ENCODE measurements around the gene RAB32. TPM values are rescaled to one million over a fixed set of nuclear protein-coding genes. Genes with fewer than 3 reads are reported as not detected.

The RAB32 gene
- total RNA-seq, 1 experiment from 2014 or later = 4.7 TPM

- Mint-ChIP-seq H3K4me3 (no peak overlapping the region; a peak in 1 of 5 replicates), H3K4me1 (no peaks in the 10 kb centered on the region), H3K27ac (no peak overlapping the region), H3K27me3 (ENCODE audit: low read depth) (no peaks in the 10 kb centered on the region), H3K36me3 (ENCODE audit: insufficient read depth in 1 of 3, low read depth in 3 of 3) (peaks cover 0 to 21% (median 12%) of the 10 kb centered on the region in 3 experiments; a peak in 5 of 7 replicates), H3K9me3 (no peaks in the 10 kb centered on the region)
- Histone ChIP-seq H3K4ac (ENCODE audit: low read depth, low read length) (no peak overlapping the region), H3K56ac (ENCODE audit: insufficient read length, low read depth, low read length) (no peak overlapping the region), H3K18ac (ENCODE audit: insufficient read length, low read depth, low read length) (no peak overlapping the region), H3K27me3 (ENCODE audit: insufficient read depth, low read length) (no peaks in the 10 kb centered on the region), H3T11ph (ENCODE audit: low read length) (no peak overlapping the region), H2AFZ (ENCODE audit: low read length) (no peak overlapping the region), H2AK5ac (ENCODE audit: insufficient read length, low read length) (no peak overlapping the region), H2BK20ac (ENCODE audit: low read depth, low read length, poor library complexity, severe bottlenecking) (no peak overlapping the region), H3K27ac (ENCODE audit: insufficient read length, low read depth, low read length) (no peak overlapping the region), H4K8ac (replicated peaks; ENCODE audit: insufficient read length, low read depth, low read length) (no peak overlapping the region), H2BK15ac (ENCODE audit: low read depth, low read length) (no peak overlapping the region), H3K9me3 (ENCODE audit: control insufficient read depth, low read depth, low read length) (no peaks in the 10 kb centered on the region), H2BK12ac (ENCODE audit: insufficient read length, low read depth, low read length) (no peak overlapping the region), H4K5ac (ENCODE audit: insufficient read length, low read depth, low read length) (no peak overlapping the region), H2BK120ac (ENCODE audit: low read depth, low read length, poor library complexity, severe bottlenecking) (no peak overlapping the region), H3K9ac (ENCODE audit: extremely low read depth, insufficient read length, low read length) (no peak overlapping the region), H3K79me1 (ENCODE audit: insufficient read depth, low read depth, low read length, poor library complexity, severe bottlenecking) (no peaks in the 10 kb centered on the region), H3K79me2 (ENCODE audit: insufficient read depth, low read length) (no peaks in the 10 kb centered on the region), H2BK5ac (ENCODE audit: insufficient read length, low read length) (no peak overlapping the region), H3K4me2 (ENCODE audit: insufficient read depth, insufficient read length, low read length) (no peak overlapping the region), H4K91ac (ENCODE audit: insufficient read length, low read depth, low read length) (no peak overlapping the region), H4K20me1 (ENCODE audit: control insufficient read depth, insufficient read depth, insufficient read length) (no peaks in the 10 kb centered on the region), H3K14ac (ENCODE audit: insufficient read depth, low read length) (no peak overlapping the region), H3K4me1 (ENCODE audit: insufficient read depth, low read length) (no peaks in the 10 kb centered on the region), H3K23me2 (ENCODE audit: insufficient read length, low read depth, low read length, poor library complexity, severe bottlenecking) (no peaks in the 10 kb centered on the region), H3K23ac (ENCODE audit: insufficient read length, low read depth, low read length) (no peak overlapping the region)
- DNase-seq = no peak
- WGBS (ENCODE audit: extremely low coverage, insufficient read length, low lambda C conversion rate) = no CpG with 5 or more reads among the region's 7 CpGs
- TF ChIP-seq CTCF (conservative IDR thresholded peaks at IDR 0.05) = no peak
Measured at GRCh38 chr6:146553377-146554135, 9.9 kb downstream of the RAB32 start.
